Heart left ventricle (tissue), 13 donors: ENCODE measurements around the gene FBXO33.

ENCODE experiments used
- CTCF ChIP-seq, 12 donors: fragments of 200-600 bp; sonication (generic) in 4 of 12; IDR thresholded peaks; one replicate each; pipeline versions ENCODE4 v1.5.0 to v1.8.0; 2018 to 2022; ENCODE audit warnings: antibody characterized with exemption in 12 of 12, mild to moderate bottlenecking in 5 of 12
- POLR2A ChIP-seq, 2 donors: fragments of 450-650 bp; IDR thresholded peaks; one replicate each; pipeline ENCODE4 v1.6.1; 2017; ENCODE audit warnings: antibody characterized with exemption in 2 of 2, mild to moderate bottlenecking in 2 of 2, moderate library complexity in 2 of 2
- donor health status: ischemic (EF 13 %, LVEDD 7.1; RV severe dilation, severe dysfunction).
- donor health status: DM: no; HTN: yes; CAD: no.
- donor health status: DM: no; HTN: no; CAD: no.
- donor health status: ischemic (EF 25% LVEDD 6.9; RV normal size, moderate dysfunction).
- donor health status: ischemic (EF 25% LVEDD 5.7; RV mildly dilated, moderate dysfunction).
- donor health status: ischemic (EF 35%, LVEDD 5.7; RV mildly dilated, moderate dysfunction).
- donor health status: nonischemic (EF 11% LVEDD 7.7; RV severe dilation, severe dysfunction).
- donor health status: DM: yes; HTN: yes; CAD: no.
- donor health status: PGD.
- donor health status: ischemic (EF 29% LVEDD 5.4; RV normal size, mild dysfunction).
- donor health status: nonischemic (EF 23%, LVEDD 6.1; RV moderate dilation, normal function).

- TF ChIP-seq POLR2A (IDR thresholded peaks at IDR 0.05), result no peak
- no peak for TF ChIP-seq CTCF (IDR thresholded peaks at IDR 0.05)
Measured at GRCh38 chr14:39360316-39360715, 71.9 kb downstream of the FBXO33 start.
